Measurements from ENCODE around the gene LRMDA.

LRMDA gene

DNA sequence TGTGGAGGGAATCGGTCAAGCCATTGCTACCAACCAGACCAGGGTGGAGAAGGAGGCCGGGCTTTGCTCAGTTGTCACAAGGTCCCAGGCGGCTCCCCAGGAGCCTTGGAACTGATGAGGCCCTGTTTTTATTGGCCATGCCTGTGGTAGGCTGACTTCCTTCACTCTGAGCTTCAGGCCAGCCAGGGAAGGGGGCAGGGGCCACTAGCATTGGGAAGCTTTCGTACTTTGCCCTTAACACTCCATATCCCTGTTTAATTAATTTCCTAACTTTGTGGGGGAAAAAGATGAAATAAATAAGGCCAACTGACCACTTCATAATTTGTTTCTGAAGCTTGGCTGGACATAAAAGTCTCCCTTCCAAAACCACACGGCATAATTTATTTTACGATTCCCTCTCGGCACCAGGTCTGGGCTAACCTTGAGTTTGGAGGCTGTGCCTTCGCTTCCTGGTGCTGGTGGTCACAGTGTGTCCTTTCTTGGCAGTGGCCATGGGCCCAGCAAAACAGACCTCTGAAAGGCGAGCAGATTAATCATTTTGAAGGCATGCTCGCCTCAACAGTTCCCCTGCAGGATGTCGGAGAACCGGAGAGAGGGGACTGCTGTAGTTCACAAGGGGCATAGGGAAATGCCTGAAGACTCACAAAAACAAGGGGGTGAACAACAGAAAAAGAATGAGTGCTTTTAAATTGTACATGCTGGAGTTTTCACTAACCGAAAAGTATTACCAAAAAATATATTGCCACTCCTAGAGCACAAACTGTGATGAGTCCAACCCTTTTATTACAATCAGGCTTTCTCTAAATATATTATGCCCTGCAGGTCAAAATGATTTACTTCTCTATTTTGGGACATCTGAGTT lies 966.0 kb downstream of the LRMDA start:
- no peak for DNase-seq

DNA sequence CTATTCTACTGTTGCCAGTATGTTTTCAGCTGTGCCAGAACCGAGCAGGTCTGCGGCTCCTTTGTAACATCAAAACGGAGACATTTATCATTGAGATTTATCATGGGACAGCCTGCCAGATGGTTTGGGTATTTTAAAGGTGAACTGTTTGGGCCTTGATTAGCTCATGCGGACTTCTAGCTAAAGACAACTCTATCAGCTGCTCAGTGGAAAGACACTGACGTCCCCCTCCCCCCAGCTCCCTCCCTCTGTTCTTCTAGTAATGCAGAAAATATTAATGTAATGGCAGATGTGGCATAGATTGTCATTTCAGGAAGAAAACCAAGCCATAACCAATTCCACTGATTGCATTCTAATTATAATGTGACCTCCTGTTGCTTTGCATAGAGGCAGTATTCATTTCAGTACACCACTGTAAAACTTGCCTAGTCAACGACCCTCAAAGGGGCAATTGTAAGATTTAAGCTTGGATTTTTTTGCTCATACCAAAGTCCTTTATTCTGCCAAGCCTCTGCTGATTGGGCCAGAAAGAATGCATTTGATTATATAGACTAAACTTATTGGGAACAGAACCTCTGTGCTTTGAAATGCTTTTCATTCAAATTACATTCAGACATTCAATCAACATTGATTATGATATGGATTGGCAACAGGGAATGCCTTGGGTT lies 966.8 kb downstream of the LRMDA start:
- no peak for DNase-seq

DNA sequence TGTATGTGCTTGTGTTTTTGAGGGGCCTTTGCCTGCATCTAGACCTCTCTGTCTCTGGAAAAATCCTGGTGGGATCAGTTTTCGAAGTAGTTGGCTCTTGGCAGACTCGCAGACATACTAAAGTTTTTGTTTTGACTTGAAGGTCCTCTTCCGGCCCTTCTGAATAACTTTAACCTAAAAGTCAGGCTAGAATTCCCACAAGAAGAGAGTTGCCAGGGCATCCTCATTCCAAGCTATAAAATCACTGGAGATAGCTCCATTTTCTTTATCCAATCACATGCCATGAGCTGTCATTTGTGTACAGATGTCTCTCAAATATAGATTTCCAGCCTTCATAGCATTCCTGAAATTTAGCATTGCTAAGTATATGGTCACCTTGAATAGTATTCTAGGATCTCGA lies 967.8 kb downstream of the LRMDA start:
- no peak for DNase-seq

DNA sequence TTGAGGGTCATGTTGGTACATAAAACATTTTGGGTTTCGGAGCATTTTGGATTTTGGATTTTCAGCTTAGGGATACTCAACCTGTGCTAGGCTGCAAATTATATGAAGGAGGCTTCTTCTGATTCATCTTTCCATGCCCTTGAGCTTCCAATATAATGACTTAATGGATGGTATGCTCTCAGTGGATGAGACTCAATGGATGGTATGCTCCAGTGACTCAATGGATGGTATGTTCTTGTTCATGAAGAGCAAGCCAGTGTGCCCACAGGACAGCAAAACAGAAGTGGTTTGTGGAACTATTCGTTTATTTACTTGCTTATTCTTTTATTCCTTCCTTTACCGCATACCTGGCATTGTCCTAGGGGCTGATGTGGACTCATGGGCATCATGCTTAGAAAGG lies 969.6 kb downstream of the LRMDA start:
- DNase-seq, result no peak

DNA sequence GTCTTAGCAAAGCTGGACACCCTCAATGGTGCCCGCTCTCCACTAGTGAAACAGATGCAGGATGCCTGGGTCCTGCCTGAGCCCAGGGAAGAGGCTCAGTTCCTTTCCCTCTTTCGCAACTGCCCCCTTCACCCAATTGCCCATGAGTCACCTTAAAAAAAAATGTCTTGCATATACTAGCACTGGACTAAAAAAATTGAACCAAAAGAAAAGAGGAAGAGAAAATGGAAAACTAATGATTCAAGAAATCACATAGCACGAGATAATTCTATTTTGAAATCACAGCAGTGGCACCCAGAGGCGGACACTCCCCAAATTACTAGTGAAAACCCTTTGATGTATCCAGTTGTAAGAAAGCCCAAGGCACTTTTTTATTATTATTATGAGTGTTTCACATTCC lies 972.5 kb downstream of the LRMDA start:
- DNase-seq, result no peak

DNA sequence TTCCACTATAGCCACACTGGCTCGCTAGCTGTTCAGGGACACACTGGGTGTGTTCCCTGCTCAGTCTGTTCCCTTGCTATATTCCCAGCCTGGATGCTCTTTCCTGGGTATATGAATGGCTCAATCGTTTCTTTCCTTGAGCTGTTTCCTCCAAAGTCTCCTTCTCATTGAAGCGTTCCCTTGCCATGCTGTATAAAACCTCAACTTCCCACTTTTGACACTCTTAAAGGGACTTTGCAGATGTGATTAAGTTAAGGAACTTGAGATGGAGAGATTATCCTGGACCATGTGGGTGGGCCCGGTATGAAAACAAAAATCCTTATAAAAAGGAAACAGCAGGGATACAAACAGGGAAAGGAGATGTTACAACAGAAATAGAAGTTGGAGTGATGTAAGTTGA lies 973.1 kb downstream of the LRMDA start:
- DNase-seq, result no peak

DNA sequence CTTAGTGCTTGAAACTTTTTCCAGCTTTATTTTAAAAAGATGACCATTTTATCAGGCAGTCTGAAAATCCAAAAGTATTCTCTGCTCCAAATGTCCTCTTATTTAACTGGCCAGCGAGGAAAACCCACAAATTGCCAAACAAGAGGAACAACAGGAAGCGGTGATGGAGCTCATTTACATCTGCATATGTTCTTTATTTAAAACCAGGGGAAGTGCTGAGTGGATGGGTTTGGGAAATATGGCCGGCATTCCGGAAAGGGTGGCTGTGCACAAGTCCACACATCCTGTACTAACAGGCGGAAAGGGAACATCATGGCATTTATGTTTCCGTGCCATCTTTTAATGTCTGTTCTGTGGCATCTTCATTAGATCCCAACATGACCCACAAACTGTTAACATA lies 974.5 kb downstream of the LRMDA start:
- DNase-seq, result no peak

DNA sequence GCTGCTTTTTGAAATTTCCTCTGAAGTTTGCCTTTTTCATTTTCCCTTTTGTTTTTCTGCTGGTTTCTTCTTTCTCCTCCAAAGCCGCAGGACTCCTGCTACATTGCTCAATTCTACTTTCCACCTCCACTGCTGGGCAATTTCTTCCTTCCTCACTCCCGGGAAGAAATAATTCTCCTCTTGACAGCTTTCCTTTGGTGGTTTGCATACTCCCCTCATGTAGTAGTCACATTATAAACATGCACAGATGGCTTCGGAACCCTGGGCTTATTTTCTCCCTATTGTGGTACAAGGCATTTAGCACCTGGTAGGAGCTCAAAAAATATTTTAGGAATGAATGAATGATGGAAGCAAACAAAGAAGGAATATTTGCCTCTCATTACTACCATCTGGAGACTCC lies 977.2 kb downstream of the LRMDA start:
- DNase-seq, result no peak

DNA sequence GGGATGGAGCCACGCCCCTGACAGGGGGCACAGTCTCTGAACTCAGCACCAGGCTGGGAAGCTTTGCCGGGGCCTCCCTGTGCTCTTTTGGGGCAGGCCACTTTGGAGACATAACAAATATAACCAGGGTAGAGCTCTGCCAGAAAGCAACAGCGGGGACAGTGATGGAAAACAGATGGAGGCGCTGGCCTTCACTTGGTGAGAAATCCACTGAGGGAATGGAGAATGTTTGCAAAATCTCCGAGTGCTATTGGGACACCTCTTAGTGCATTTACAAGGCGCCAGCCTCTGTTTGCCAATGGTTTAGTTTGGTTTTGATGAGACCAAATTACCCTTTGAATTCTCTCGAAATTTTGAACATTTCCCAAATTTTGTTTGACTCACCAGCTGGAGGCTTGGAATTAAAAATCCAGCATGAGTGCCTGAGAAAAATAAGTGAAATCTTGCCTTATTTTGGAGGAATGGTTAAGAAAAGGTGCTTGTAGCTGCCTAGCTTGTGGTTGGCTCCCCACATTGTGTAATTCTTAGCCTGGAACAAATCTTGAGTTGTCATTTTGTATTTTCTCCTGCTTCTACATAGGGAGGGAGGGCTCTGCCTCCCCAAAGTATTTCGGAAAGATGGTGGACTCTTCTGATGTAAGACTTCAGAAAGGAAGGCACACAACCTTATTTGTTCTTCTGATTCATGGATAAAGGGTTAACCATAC lies 980.5 kb downstream of the LRMDA start:
- DNase-seq, result no peak

DNA sequence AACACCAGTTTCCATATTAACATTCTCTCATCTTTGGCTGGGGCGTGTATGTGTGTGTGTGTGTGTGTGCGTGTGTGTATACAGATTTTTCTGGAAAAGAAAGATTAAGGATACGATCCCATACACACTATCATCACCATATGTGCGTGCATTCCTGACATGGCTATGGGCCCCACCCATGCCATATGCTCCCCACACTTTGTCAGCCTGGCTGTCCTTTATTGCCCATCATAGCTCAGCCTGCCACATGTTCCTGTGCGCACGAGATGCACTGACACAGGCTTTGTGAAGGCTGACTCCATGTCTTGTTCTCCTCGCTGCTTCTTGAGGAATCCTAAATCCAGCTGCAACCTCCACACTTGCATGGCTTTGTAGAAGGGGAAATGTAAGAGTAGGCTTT lies 984.1 kb downstream of the LRMDA start:
- DNase-seq, result no peak

DNA sequence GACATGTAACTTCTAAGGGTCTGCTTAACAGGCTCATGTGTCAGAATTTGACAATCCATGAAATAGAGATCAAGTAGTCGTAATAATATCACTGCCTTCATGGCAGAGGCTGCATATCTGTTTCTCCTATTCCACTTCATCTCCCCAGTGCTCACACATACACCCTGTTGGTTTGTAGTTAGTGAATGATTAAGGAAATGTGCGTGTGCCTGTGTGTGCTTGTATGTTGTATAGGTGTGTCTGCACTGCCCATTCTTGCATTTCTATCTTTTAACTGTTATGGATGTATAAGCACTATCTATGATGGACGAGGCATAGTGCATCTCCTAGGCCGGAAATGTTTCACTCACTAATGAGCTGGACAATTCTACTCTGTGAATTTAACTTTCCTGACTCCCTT lies 985.2 kb downstream of the LRMDA start:
- no peak for DNase-seq

DNA sequence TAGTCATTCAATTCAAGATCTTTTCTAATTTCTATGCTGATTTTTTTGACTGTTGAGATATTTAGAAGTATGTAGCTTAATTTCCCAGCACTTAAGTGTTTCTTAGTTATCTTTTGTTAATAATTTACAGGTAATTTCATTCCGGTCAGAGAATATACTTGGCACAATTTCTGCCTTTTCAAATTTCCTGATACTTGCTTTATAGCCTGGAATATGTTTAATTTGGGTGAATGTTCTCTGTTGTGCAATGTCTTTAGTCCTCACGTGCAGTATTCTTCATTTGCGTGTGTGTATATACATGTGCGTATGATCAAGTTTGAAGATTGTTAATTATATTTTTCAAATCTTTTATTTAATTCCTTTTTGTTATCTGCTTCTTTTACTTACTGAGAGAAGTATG lies 989.3 kb downstream of the LRMDA start:
- DNase-seq, result no peak

DNA sequence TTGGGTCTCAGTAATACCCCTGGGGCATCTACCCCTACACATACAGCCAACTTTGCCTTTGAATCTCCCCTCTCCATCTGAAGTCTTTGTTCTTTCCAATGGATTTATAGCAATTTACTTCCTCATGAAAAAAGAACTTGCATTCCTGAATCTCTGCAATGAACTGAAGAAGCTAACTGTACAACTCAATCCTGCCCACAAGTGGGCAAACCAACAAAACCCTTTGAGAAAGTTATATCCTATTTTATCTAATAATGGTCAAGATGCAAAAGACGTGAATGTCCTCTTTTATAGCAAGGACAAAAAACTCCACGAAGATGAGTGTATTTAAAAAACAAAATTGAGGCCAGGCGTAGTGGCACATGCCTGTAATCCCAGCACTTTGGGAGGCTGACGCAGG lies 991.3 kb downstream of the LRMDA start:
- no peak for DNase-seq

DNA sequence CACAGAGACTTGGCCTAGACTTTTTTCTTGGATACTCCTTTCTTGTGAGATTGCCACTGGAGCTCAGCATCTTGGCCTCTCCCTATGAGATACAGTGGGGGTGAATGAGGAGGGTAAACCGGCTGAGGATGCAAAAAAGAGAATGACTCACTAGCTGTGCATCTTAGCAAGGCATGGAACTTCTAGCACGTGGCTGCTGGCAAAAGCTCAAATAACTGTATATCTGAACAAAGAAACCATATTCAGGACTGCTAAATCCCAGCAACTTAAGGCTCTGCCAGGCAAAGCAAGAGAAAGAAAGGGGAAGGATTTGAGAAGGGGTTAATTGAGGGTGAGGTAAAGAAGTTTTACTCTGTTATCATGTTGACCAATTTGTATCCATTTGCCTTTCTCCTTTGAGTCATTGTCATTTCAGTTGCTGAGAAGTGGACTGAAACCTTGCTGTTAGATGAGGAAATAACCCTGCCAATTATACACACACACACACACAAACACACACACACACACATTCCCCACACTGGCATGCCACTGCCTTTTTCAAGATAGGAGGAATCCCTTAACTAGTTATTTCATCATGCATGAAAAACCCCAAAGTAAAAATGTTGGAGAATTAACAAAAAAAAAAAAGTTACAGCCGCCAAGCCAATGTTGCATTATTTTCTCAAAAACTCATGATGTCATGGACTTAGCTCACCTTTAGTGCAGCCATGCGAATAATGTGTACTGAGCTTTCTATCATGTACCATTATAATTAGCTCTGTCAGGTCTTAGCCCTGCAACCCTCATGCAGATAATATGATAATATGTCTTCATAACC lies 997.3 kb downstream of the LRMDA start:
- no peak for DNase-seq

DNA sequence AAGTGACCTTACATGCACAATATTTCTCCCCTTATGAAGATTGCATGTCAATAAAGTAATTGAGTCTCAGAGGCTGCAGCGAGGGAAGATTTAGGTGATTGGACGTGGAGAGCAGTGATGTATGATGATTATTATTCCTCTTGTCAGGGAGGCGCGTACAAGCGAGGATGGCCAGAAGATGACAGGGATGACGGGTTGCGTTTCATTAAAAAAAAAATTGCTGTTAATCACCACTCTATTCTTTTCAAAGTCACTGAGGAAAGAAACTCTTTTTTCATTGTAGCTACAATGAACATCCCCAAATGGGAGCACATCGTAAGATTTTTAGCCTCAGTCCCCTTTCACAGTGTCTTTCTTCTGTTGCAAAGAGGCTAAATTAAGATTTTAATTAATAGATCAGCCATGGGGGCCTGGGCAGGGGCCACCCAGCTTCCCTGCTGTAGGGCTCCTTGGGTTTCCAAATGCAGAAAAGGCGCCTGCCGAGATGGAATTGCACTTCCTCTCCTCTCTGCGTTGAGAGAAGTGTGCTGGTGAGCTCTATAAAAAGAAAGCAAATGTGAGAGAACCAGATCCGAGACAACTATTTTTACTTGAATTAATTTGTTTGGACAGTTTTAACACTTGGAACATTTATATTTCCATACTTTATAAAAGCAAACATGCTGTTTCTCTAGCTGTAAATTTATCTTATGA lies 998.1 kb downstream of the LRMDA start:
- no peak for DNase-seq

DNA sequence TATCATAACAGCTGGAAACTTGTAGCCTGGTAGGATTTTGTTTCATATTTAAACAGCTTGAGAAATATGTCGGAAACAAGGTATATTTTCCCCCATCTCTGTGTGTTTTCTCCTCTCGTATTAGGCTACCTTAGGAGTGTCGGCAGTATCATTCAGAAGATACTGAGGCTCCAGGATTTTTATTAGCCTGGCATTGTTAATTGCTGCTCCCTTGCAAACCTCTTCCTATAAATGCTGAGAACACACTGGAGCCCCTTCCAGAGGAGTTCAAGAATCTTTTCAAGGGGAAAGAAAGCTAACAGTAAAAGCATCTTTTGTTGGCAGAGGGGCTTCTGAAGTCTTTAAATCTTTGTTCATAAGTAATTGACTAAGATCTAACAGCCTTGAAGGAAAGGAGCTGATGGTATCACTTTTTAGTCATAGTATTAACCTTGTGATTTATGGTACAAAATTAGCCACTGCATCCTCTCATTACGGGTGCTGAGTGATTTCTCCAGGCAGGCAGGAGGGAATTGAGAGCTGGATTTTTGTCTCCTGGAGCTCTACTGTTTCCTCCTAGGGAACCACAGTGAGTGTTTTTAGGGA lies 998.7 kb downstream of the LRMDA start:
- no peak for DNase-seq

DNA sequence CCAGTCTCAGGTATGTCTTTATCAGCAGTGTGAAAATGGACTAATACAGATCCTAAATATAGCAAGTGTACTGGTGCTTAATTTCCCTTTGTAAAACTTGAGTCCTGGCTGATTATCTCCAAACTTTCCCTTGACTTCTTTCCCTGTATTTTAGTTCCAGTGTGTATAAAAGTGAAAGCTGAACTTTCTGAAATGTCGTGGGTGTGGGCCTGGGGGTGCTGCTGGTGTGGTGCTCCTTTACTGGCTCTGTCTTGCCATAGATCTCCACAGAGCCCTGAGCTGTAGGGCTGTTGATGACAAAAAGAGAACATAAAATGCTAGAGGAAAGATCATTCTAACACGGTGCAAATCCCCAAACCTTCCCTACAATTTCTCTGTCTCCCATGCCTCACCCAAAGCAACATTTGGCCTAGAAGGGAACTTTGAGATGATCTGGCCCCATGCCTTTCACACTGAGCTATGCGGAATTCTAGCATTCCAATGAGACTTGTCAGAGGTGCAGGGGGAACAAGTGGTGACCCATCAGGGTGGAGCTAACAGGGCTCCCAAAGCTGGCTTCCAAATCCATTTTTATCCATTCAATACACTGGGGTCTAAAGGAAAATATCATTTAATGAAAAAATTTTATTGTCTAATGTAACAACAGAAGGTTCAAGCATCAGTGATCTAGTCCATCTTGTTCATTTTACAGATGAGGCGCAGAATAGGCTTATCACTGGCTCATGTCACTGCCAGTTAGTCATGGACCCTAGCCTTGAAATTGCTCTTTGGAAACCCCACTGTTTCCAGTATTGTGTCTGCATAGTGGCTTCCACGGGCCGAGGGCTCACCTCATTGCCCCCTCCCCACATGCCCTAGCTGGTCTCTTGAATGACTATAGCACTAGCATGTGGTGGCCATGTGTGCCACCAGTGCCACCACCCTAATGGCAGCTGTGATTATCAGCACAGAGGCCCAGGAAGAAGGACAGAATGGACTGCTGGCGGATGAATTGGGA lies 1000.9 kb downstream of the LRMDA start:
- DNase-seq, result no peak

DNA sequence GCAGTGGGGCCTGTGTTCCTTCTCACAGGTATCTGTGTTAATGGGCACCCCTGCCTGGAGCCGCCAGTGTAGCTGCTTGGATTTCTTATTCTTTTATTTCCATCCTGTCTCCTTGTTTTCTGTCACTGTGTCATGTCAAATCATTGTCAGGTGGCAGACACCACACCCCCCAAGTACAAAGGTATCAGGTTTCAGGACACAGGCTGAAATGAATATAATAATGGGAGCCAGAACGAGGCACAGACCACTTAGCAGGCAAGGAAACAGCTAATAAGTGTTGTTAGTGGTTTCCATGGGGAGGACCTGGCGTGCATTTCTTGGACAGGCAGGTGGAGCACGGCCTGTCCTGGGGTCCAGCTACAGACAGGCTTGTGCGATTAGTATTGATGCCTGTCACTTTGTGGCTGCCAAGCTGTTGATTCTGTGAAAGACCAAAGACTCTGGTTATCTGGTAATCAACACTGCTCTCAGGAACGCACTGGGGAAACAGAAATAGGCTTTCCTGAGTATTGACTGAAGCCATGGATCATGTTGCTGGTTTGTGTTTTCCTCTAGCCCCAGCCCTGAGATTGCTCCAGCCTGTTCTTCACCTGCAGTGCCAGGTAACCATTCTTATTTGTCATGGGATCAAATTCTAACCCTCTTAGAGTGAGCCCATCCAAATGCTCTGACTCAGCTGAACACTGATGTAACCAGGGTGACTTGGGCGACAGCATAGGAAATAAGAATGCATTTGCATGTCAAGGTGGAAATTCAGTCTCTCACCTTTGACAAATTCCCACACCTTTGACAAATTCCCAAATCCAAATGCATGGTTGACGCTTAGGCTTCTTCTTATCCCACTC lies 1002.0 kb downstream of the LRMDA start:
- DNase-seq, result peak; percentile 51 to 77

DNA sequence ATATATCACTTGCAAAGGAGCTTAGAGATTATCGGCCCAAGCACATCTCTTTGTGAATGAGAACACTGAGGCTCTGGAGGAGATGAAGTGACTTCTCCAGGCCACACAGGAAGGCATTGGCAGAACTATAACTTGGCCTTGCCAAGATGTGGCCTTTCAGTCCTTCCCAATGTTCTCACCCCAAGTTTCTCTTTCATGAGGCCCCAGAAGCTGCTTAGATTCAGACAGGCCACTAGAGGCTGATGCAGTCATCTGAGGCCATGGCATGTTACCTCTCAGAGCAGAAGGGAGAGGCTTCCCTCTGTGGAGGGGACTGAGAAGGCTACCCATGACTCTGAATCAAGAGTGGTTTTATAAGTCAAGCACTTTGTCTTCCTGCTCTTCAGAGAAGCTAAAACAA lies 1003.7 kb downstream of the LRMDA start:
- no peak for DNase-seq

DNA sequence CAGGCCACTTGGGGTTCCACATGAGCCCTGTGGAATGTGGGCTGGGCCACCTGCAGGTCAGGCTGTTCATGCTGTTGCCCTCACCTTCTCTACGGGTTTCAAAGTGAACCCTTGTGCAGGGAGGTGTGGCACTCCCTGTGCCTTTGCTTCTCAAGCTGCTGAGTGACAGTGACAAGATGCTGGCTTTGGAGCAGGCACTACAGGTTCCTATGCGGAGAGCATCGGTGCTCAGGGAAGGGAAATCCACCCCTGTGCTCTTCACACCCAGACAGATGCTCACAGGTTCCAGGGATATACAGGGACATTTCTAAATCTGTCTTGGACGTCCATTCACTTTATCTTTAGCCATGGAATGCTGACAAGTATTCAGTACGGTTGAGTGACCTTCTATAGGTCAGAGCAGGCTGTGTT lies 1005.0 kb downstream of the LRMDA start:
- no peak for DNase-seq
